Endodermal cell (in vitro differentiated cells): Measurements from ENCODE around the gene MTERF2. TPM values are rescaled to one million over a fixed set of nuclear protein-coding genes. Genes with fewer than 3 reads are reported as not detected.

Experiments
- DNase-seq: peaks from one replicate; pipeline ENCODE4 v3.0.0-alpha.2; 2017
- H3K27ac ChIP-seq: 2 replicates; pipeline ENCODE4 v1.5.1; 2013; ENCODE audit warnings: mild to moderate bottlenecking, low read depth, low read length, moderate library complexity
- H3K27me3 ChIP-seq: 2 replicates; pipeline ENCODE4 v1.6.1; 2013; ENCODE audit warnings: mild to moderate bottlenecking, low read length, moderate library complexity; ENCODE audit not compliant: insufficient read depth, control insufficient read depth, poor library complexity, severe bottlenecking
- H3K36me3 ChIP-seq: 2 replicates; pipeline ENCODE4 v1.7.0; 2013; ENCODE audit warnings: mild to moderate bottlenecking, low read length, moderate library complexity; ENCODE audit not compliant: control insufficient read depth, insufficient read depth
- H3K4me1 ChIP-seq: one replicate; pipeline ENCODE4 v1.7.0; 2013; ENCODE audit warnings: low read length; ENCODE audit not compliant: control insufficient read depth, insufficient read depth
- H3K4me3 ChIP-seq: 2 replicates; pipeline ENCODE4 v1.5.1; 2013; ENCODE audit warnings: mild to moderate bottlenecking, low read length, moderate library complexity
- H3K9ac ChIP-seq: 2 replicates; pipeline ENCODE4 v1.6.1; 2013; ENCODE audit warnings: mild to moderate bottlenecking, low read length, moderate library complexity; ENCODE audit not compliant: poor library complexity, severe bottlenecking; ENCODE audit errors: extremely low read depth
- H3K9me3 ChIP-seq: 2 replicates; pipeline ENCODE4 v1.6.1; 2013; ENCODE audit warnings: mild to moderate bottlenecking, low read length, moderate library complexity; ENCODE audit not compliant: control insufficient read depth
- H3K27ac Mint-ChIP-seq: 2 replicates; pipeline ENCODE4 v1.8.0; 2020; ENCODE audit warnings: mixed read lengths
- H3K27me3 Mint-ChIP-seq: 2 replicates; pipeline ENCODE4 v1.8.0; 2021; ENCODE audit warnings: mild to moderate bottlenecking, mixed read lengths; ENCODE audit not compliant: insufficient read depth
- H3K36me3 Mint-ChIP-seq: 2 replicates; pipeline ENCODE4 v1.8.0; 2020; ENCODE audit warnings: low read depth, mixed read lengths
- H3K4me1 Mint-ChIP-seq: 2 replicates; pipeline ENCODE4 v1.8.0; 2020; ENCODE audit warnings: mixed read lengths
- H3K4me3 Mint-ChIP-seq: 2 replicates; pipeline ENCODE4 v1.8.0; 2020; ENCODE audit warnings: mild to moderate bottlenecking, moderate library complexity, mixed read lengths
- H3K9me3 Mint-ChIP-seq: 2 replicates; pipeline ENCODE4 v1.8.0; 2020; ENCODE audit warnings: mild to moderate bottlenecking, mixed read lengths
- CTCF ChIP-seq: fragments of 200-600 bp; sonication (generic); conservative IDR thresholded peaks from 2 replicates; pipeline ENCODE4 v1.5.0; 2021; ENCODE audit warnings: antibody characterized with exemption, mild to moderate bottlenecking
- WGBS, 2 experiments: methylation state at CpG; one replicate each; pipeline versions ENCODE4 v1.1.5 to v1.1.7; 2013; ENCODE audit warnings: missing lambda C conversion rate in 2 of 2, mixed read lengths in 1 of 2; ENCODE audit not compliant: insufficient coverage in 1 of 2, insufficient read length in 1 of 2; 5-methylcytosine and 5-hydroxymethylcytosine counted together
- total RNA-seq, 2 donors: library from RNA; stranded (reverse); fragmentation: NEBNext Ultra II Directional in 1 of 2; extraction: Animal tissue kit (Norgen Biotek cat#: 25700) in 1 of 2; gene quantifications; 2 replicates in 1 of 2; 3 replicates in 1 of 2; pipeline ENCODE4 v1.2.1, GENCODE V29; 2021

MTERF2 gene
- total RNA-seq, 2 donors from 2014 or later = 12.0 to 12.5 TPM

DNA sequence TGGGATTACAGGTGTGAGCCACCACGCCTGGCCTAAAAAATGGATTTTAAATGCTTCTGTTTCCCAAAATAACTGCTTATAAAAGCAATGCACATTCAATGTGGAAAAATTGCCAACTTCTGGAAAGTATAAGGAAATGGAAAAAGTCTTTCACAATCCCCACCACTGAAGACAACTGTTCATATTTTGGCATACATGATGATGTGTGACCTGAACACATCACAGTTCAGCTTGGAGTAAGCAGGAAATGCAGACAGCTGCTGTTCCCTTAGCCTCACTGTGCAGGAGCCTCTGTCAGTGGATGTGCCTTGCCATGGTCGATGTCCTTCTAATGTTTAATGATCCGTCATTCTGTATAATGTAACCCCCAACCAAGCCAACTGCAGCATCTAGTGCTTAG, 5.2 kb downstream of the MTERF2 start:
- Mint-ChIP-seq H3K36me3 (peaks cover 31% of the 10 kb centered on the region), H3K4me1 (peaks cover 13% of the 10 kb centered on the region), H3K27ac (no peak overlapping the region), H3K4me3 (no peak overlapping the region), H3K9me3 (no peaks in the 10 kb centered on the region), H3K27me3 (no peaks in the 10 kb centered on the region)
- TF ChIP-seq CTCF = no peak
- 95 to 96% methylated on average over 3 of the region's 3 CpGs for WGBS, 2 experiments
- H3K9ac ChIP-seq = no peak overlapping the region
- H3K36me3 ChIP-seq = peaks cover 14% of the 10 kb centered on the region
- no peak overlapping the region for H3K4me3 ChIP-seq
- DNase-seq = no peak
- no peaks in the 10 kb centered on the region for H3K9me3 ChIP-seq
- H3K4me1 ChIP-seq = no peaks in the 10 kb centered on the region
- no peak overlapping the region for H3K27ac ChIP-seq
- no peaks in the 10 kb centered on the region for H3K27me3 ChIP-seq

DNA sequence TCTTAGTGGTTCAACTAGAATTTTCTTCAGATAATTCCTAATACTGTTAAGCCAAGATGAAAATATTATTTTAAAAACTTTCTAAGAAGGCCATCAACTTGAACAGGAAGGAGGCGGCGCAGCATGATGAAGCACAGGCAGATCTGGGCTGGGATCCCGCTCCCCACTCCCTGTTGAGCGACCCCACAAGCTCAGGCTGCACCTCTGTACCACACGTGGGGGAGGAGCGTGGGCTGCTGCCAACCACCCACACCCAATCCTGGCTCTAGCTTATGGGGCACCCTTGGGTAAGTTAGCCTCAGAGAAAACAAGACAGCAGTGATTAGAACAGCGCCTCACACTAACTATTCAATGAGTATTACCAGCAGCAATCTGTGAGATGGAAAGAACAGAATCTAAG, 6.0 kb downstream of the MTERF2 start:
- Histone ChIP-seq H3K9ac (no peak overlapping the region), H3K9me3 (no peaks in the 10 kb centered on the region), H3K27me3 (no peaks in the 10 kb centered on the region), H3K36me3 (peaks cover 14% of the 10 kb centered on the region), H3K27ac (no peak overlapping the region), H3K4me1 (no peaks in the 10 kb centered on the region), H3K4me3 (no peak overlapping the region)
- Mint-ChIP-seq H3K4me3 (no peak overlapping the region), H3K27ac (no peak overlapping the region), H3K9me3 (no peaks in the 10 kb centered on the region), H3K27me3 (no peaks in the 10 kb centered on the region), H3K4me1 (peaks cover 6% of the 10 kb centered on the region), H3K36me3 (peaks cover 31% of the 10 kb centered on the region)
- no peak for DNase-seq
- no peak for TF ChIP-seq CTCF
- WGBS, 2 experiments = 91 to 94% methylated on average over 3 to 7 of the region's 7 CpGs

GRCh38 chr12:106978035-106978800, 8.7 kb downstream of the MTERF2 start:
- H3K9me3 ChIP-seq = no peaks in the 10 kb centered on the region
- TF ChIP-seq CTCF = no peak
- H3K4me1 Mint-ChIP-seq = no peaks in the 10 kb centered on the region
- no peak for DNase-seq
- H3K9me3 Mint-ChIP-seq = no peaks in the 10 kb centered on the region
- H3K36me3 Mint-ChIP-seq = peaks cover 10% of the 10 kb centered on the region
- no peaks in the 10 kb centered on the region for H3K27me3 Mint-ChIP-seq
- no peak overlapping the region for H3K9ac ChIP-seq
- H3K27me3 ChIP-seq = no peaks in the 10 kb centered on the region
- H3K4me3 Mint-ChIP-seq = no peak overlapping the region
- no peak overlapping the region for H3K4me3 ChIP-seq
- H3K27ac ChIP-seq = no peak overlapping the region
- H3K36me3 ChIP-seq = peaks cover 7% of the 10 kb centered on the region
- no peaks in the 10 kb centered on the region for H3K4me1 ChIP-seq
- WGBS, 2 experiments = 94 to 95% methylated on average over 7 to 9 of the region's 9 CpGs
- H3K27ac Mint-ChIP-seq = peak overlapping the region; percentile 24
